ENCODE data around the gene SCYL3. TPM values are rescaled to one million over a fixed set of nuclear protein-coding genes. Genes with fewer than 3 reads are reported as not detected.

SCYL3 gene
- polyA plus RNA-seq, 1 experiment = 9.8 TPM

DNA sequence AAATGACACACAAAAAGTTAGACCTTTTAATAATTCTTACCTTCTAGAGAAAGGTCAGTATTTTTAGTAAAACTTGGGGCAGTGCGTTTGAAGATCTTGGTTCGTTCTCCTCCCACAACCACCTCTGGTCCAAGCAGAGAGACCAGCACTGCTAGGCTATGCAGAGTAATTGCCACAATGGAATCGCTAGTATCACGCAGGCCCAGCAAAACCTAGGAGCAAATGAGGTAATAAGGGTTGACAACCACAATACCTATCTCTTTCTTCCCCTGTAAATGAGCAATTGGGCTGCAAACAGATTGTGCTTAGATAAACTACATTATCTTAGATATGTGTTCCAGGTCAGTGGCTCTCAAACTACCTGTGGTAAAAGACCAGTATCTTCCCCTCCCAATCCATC lies 34.7 kb downstream of the SCYL3 start:
- no peaks in the 10 kb centered on the region for H3K9me3 ChIP-seq (ENCODE audit: control insufficient read depth, insufficient read depth, low read length)
- no peak for DNase-seq (ENCODE audit: low read depth, low spot score)
- POLR2A ChIA-PET = no interaction called here
- CTCF ChIA-PET = interaction anchor here (1.2 kb wide), 1 partner anchor 49 kb away, joined by 5 read pairs; no protein-coding TSS in a partner anchor
- no peaks in the 10 kb centered on the region for H3K27me3 ChIP-seq (ENCODE audit: control insufficient read depth, insufficient read depth, low read length)
- H3K4me3 ChIP-seq (ENCODE audit: low read depth, low read length) = no peak overlapping the region
- TF ChIP-seq, protein P1, sequence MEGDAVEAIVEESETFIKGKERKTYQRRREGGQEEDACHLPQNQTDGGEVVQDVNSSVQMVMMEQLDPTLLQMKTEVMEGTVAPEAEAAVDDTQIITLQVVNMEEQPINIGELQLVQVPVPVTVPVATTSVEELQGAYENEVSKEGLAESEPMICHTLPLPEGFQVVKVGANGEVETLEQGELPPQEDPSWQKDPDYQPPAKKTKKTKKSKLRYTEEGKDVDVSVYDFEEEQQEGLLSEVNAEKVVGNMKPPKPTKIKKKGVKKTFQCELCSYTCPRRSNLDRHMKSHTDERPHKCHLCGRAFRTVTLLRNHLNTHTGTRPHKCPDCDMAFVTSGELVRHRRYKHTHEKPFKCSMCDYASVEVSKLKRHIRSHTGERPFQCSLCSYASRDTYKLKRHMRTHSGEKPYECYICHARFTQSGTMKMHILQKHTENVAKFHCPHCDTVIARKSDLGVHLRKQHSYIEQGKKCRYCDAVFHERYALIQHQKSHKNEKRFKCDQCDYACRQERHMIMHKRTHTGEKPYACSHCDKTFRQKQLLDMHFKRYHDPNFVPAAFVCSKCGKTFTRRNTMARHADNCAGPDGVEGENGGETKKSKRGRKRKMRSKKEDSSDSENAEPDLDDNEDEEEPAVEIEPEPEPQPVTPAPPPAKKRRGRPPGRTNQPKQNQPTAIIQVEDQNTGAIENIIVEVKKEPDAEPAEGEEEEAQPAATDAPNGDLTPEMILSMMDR (IDR thresholded peaks at IDR 0.05; ENCODE audit: low read depth, low read length) = no peak
- no peak overlapping the region for H3K27ac ChIP-seq (ENCODE audit: low read depth, low read length)

DNA sequence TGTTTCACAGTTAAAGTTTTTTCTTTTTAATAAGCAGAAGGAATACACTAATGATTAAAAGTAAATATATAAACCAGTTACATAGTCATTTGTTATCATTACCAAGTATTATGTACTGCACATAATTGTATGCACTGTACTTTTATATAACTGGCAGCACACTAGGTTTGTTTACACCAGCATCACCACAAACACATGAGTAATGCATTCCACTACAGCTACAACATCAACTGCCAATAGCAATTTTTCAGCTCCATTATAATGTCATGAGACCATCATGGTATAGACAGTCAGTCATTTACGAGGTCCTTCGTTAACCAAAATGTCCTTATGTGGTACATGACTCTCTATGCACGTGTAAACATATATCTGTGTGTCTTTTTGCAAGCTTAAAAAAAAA lies 35.2 kb downstream of the SCYL3 start:
- no peak overlapping the region for H3K27ac ChIP-seq (ENCODE audit: low read depth, low read length)
- ChIA-PET CTCF (interaction anchor here (1.2 kb wide), 1 partner anchor 49 kb away, joined by 5 read pairs; no protein-coding TSS in a partner anchor), POLR2A (no interaction called here)
- TF ChIP-seq, protein P1 (IDR thresholded peaks at IDR 0.05; ENCODE audit: low read depth, low read length) = no peak
- no peak overlapping the region for H3K4me3 ChIP-seq (ENCODE audit: low read depth, low read length)
- H3K27me3 ChIP-seq (ENCODE audit: control insufficient read depth, insufficient read depth, low read length) = no peaks in the 10 kb centered on the region
- no peaks in the 10 kb centered on the region for H3K9me3 ChIP-seq (ENCODE audit: control insufficient read depth, insufficient read depth, low read length)
- no peak for DNase-seq (ENCODE audit: low read depth, low spot score)

DNA sequence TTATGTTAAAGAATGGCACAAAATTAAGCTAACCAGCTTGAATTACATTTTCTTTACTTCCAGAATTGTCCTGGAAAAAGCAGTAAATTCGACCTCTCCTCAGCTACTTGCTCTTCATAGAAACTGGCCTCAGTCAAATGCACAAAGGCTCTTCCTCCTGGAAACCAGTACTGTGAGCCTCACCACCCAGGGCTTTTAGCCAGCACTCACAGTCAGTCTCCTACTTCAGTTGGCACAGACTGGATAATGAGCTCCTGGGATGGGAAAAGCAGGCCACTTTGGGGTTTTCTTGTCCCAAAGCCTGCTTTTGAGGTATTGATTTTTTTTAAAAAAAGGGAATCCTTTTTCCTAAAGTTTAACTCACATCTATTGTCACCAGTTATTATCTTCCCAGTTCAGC lies 40.4 kb downstream of the SCYL3 start:
- TF ChIP-seq, protein P1 (IDR thresholded peaks at IDR 0.05; ENCODE audit: low read depth, low read length) = no peak
- no peak overlapping the region for H3K27ac ChIP-seq (ENCODE audit: low read depth, low read length)
- H3K27me3 ChIP-seq (ENCODE audit: control insufficient read depth, insufficient read depth, low read length) = no peaks in the 10 kb centered on the region
- CTCF ChIA-PET = interaction anchor here (0.6 to 2.9 kb wide), 2 partner anchors 43 to 1460 kb away, joined by 6 to 8 read pairs; no protein-coding TSS in a partner anchor
- POLR2A ChIA-PET = no interaction called here
- no peak overlapping the region for H3K4me3 ChIP-seq (ENCODE audit: low read depth, low read length)
- H3K9me3 ChIP-seq (ENCODE audit: control insufficient read depth, insufficient read depth, low read length) = no peaks in the 10 kb centered on the region
- DNase-seq (ENCODE audit: low read depth, low spot score) = no peak

DNA sequence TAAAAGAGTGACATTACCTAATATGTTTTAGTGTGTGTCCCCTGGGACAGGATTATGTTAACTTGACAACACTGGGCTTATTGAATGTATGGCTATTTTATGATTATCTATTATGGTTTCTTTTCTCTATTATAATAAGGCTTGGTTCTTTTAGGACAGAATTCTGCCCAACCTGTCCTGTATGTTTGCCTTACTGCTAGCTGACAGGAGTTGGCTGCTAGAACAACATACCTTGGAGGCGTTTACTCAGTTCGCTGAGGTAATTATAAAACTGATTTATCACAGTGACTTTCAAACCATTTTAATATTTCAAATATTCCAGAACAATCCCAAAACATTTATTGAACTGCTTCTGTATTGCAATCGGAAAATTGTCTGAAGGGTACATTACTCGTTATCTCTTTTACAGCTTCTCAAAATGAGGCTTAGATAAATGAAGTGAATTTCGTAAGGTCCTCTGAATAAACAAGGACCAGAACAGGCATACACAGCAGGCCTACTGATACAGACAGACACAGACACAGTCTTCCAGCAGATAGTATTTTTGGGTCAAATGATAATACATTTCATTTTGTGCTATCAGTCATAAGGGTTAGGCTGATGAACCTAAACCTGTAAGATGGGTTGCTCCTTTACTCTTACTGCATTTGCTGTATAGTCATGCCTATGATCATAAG lies 44.2 kb downstream of the SCYL3 start:
- H3K4me3 ChIP-seq (ENCODE audit: low read depth, low read length) = no peak overlapping the region
- ChIA-PET CTCF (interaction anchor here (1.5 kb wide), 2 partner anchors 13 to 40 kb away, joined by 3 to 4 read pairs; no protein-coding TSS in a partner anchor), POLR2A (no interaction called here)
- no peak overlapping the region for H3K27ac ChIP-seq (ENCODE audit: low read depth, low read length)
- TF ChIP-seq, protein P1 (IDR thresholded peaks at IDR 0.05; ENCODE audit: low read depth, low read length) = no peak
- DNase-seq (ENCODE audit: low read depth, low spot score) = no peak
- no peaks in the 10 kb centered on the region for H3K27me3 ChIP-seq (ENCODE audit: control insufficient read depth, insufficient read depth, low read length)
- no peaks in the 10 kb centered on the region for H3K9me3 ChIP-seq (ENCODE audit: control insufficient read depth, insufficient read depth, low read length)

DNA sequence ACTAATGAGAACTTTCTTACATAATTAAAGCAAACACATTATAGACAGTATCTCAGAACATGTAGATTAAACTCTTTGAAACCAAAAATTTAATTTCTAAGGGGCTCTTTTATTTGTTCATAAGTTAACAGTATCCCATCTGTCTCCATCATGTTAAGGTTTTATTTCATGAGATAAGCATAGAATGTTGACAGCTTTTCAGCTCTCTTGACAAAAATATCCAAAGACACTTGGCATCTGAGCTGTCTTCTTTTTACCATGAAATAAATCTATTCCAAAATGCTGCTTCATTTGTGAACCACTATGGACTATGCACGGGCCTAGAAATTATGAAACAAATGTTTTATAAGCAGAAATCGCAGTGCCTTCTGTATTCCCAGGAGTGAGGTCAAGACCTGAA lies 45.2 kb downstream of the SCYL3 start:
- Histone ChIP-seq H3K4me3 (ENCODE audit: low read depth, low read length) (no peak overlapping the region), H3K27ac (ENCODE audit: low read depth, low read length) (no peak overlapping the region), H3K9me3 (ENCODE audit: control insufficient read depth, insufficient read depth, low read length) (no peaks in the 10 kb centered on the region), H3K27me3 (ENCODE audit: control insufficient read depth, insufficient read depth, low read length) (no peaks in the 10 kb centered on the region)
- TF ChIP-seq, protein P1 (IDR thresholded peaks at IDR 0.05; ENCODE audit: low read depth, low read length) = no peak
- CTCF ChIA-PET = no interaction called here
- DNase-seq (ENCODE audit: low read depth, low spot score) = no peak
- POLR2A ChIA-PET = no interaction called here

All from AG04450 (cell line).